H9 (cell line): ENCODE data around the gene PLEKHA5. TPM values are rescaled to one million over a fixed set of nuclear protein-coding genes. Genes with fewer than 3 reads are reported as not detected.

Source experiments
- DNase-seq: peaks from one replicate; pipeline ENCODE4 v3.0.0-alpha.2; 2017
- H2AFZ ChIP-seq: one replicate; pipeline ENCODE4 v1.6.1; 2013; ENCODE audit warnings: mild to moderate bottlenecking, low read length, control low read depth, moderate library complexity
- H2AK5ac ChIP-seq: 2 replicates; pipeline ENCODE4 v1.6.1; 2013; ENCODE audit warnings: low read length, control low read depth, mixed read lengths; ENCODE audit not compliant: insufficient read length
- H2BK120ac ChIP-seq: one replicate; pipeline ENCODE4 v1.6.1; 2013; ENCODE audit warnings: low read depth, mild to moderate bottlenecking, low read length, control low read depth, inconsistent platforms; ENCODE audit not compliant: poor library complexity, severe bottlenecking
- H2BK12ac ChIP-seq: 2 replicates; pipeline ENCODE4 v1.6.1; 2013; ENCODE audit warnings: low read length, control low read depth, mixed read lengths, low read depth; ENCODE audit not compliant: insufficient read length
- H2BK15ac ChIP-seq: 2 replicates; pipeline ENCODE4 v1.6.1; 2013; ENCODE audit warnings: low read depth, low read length, control low read depth
- H2BK20ac ChIP-seq: one replicate; pipeline ENCODE4 v1.6.1; 2013; ENCODE audit warnings: low read depth, mild to moderate bottlenecking, low read length, control low read depth, inconsistent platforms; ENCODE audit not compliant: poor library complexity, severe bottlenecking
- H2BK5ac ChIP-seq: 2 replicates; pipeline ENCODE4 v1.6.1; 2013; ENCODE audit warnings: low read length, control low read depth, mixed read lengths; ENCODE audit not compliant: insufficient read length
- H3K14ac ChIP-seq: 2 replicates; pipeline ENCODE4 v1.6.1; 2013; ENCODE audit warnings: low read length, control low read depth; ENCODE audit not compliant: insufficient read depth
- H3K18ac ChIP-seq: 2 replicates; pipeline ENCODE4 v1.6.1; 2013; ENCODE audit warnings: low read depth, mild to moderate bottlenecking, mixed read lengths, low read length, control low read depth; ENCODE audit not compliant: insufficient read length
- H3K23ac ChIP-seq: 2 replicates; pipeline ENCODE4 v1.6.1; 2013; ENCODE audit warnings: low read length, control low read depth, mixed read lengths, low read depth; ENCODE audit not compliant: insufficient read length
- H3K23me2 ChIP-seq: 2 replicates; pipeline ENCODE4 v1.6.1; 2013; ENCODE audit warnings: low read depth, mild to moderate bottlenecking, mixed read lengths, low read length, control low read depth; ENCODE audit not compliant: insufficient read length, poor library complexity, severe bottlenecking
- H3K27ac ChIP-seq: 2 replicates; pipeline ENCODE4 v1.5.1; 2013; ENCODE audit warnings: low read length, control low read depth, mixed read lengths, low read depth; ENCODE audit not compliant: insufficient read length
- H3K27me3 ChIP-seq: 2 replicates; pipeline ENCODE4 v1.6.1; 2013; ENCODE audit warnings: low read length, control low read depth, inconsistent platforms; ENCODE audit not compliant: insufficient read depth
- H3K4ac ChIP-seq: 2 replicates; pipeline ENCODE4 v1.6.1; 2013; ENCODE audit warnings: low read depth, mild to moderate bottlenecking, control low read depth, inconsistent platforms, low read length, moderate library complexity
- H3K4me1 ChIP-seq: 2 replicates; pipeline ENCODE4 v1.6.1; 2013; ENCODE audit warnings: low read length, control low read depth, inconsistent platforms; ENCODE audit not compliant: insufficient read depth
- H3K4me2 ChIP-seq: 2 replicates; pipeline ENCODE4 v1.6.1; 2013; ENCODE audit warnings: low read length, control low read depth, mixed read lengths; ENCODE audit not compliant: insufficient read length, insufficient read depth
- H3K56ac ChIP-seq: 2 replicates; pipeline ENCODE4 v1.6.1; 2013; ENCODE audit warnings: low read depth, mild to moderate bottlenecking, mixed read lengths, low read length, control low read depth; ENCODE audit not compliant: insufficient read length
- H3K79me1 ChIP-seq: 2 replicates; pipeline ENCODE4 v1.6.1; 2013; ENCODE audit warnings: low read depth, mild to moderate bottlenecking, moderate library complexity, low read length, control low read depth, inconsistent platforms; ENCODE audit not compliant: insufficient read depth, poor library complexity, severe bottlenecking
- H3K79me2 ChIP-seq: 2 replicates; pipeline ENCODE4 v1.6.1; 2013; ENCODE audit warnings: low read length, control low read depth, inconsistent platforms; ENCODE audit not compliant: insufficient read depth
- H3K9ac ChIP-seq: 2 replicates; pipeline ENCODE4 v1.6.1; 2013; ENCODE audit warnings: low read length, control low read depth, mixed read lengths; ENCODE audit not compliant: insufficient read length; ENCODE audit errors: extremely low read depth
- H3K9me3 ChIP-seq: one replicate; pipeline ENCODE4 v1.6.1; 2013; ENCODE audit warnings: low read depth, low read length, inconsistent platforms; ENCODE audit not compliant: control insufficient read depth
- H3T11ph ChIP-seq: one replicate; pipeline ENCODE4 v1.6.1; 2013; ENCODE audit warnings: mild to moderate bottlenecking, low read length, control low read depth, inconsistent platforms
- H4K20me1 ChIP-seq: one replicate; pipeline ENCODE4 v1.6.1; 2013; ENCODE audit not compliant: control insufficient read depth, insufficient read length, insufficient read depth
- H4K5ac ChIP-seq: 2 replicates; pipeline ENCODE4 v1.6.1; 2013; ENCODE audit warnings: low read depth, mild to moderate bottlenecking, mixed read lengths, low read length, control low read depth; ENCODE audit not compliant: insufficient read length
- H4K8ac ChIP-seq: replicated peaks from 2 replicates; pipeline ENCODE4 v1.6.1; 2013; ENCODE audit warnings: low read length, control low read depth, mixed read lengths, low read depth; ENCODE audit not compliant: insufficient read length
- H4K91ac ChIP-seq: 2 replicates; pipeline ENCODE4 v1.6.1; 2013; ENCODE audit warnings: low read depth, mild to moderate bottlenecking, moderate library complexity, mixed read lengths, low read length, control low read depth; ENCODE audit not compliant: insufficient read length
- H3K27ac Mint-ChIP-seq, 3 experiments: 2 replicates in 2 of 3; 3 replicates in 1 of 3; pipeline ENCODE4 v1.8.0; 2020 to 2021; ENCODE audit warnings: mixed read lengths in 3 of 3, mild to moderate bottlenecking in 1 of 3, moderate library complexity in 1 of 3
- H3K27me3 Mint-ChIP-seq: 2 replicates; pipeline ENCODE4 v1.8.0; 2021; ENCODE audit warnings: low read depth, mild to moderate bottlenecking, moderate library complexity, mixed read lengths
- H3K36me3 Mint-ChIP-seq, 3 experiments: 2 replicates in 2 of 3; 3 replicates in 1 of 3; pipeline ENCODE4 v1.8.0; 2020 to 2021; ENCODE audit warnings: low read depth in 3 of 3, mixed read lengths in 3 of 3; ENCODE audit not compliant: insufficient read depth in 1 of 3
- H3K4me1 Mint-ChIP-seq, 2 experiments: 2 replicates each; pipeline ENCODE4 v1.8.0; 2020; ENCODE audit warnings: mixed read lengths in 2 of 2
- H3K4me3 Mint-ChIP-seq, 2 experiments: 2 replicates in 1 of 2; 3 replicates in 1 of 2; pipeline ENCODE4 v1.8.0; 2020 to 2021; ENCODE audit warnings: mild to moderate bottlenecking in 2 of 2, mixed read lengths in 2 of 2, moderate library complexity in 1 of 2
- H3K9me3 Mint-ChIP-seq, 2 experiments: 2 replicates in 1 of 2; 3 replicates in 1 of 2; pipeline ENCODE4 v1.8.0; 2020; ENCODE audit warnings: mild to moderate bottlenecking in 2 of 2, mixed read lengths in 2 of 2, moderate library complexity in 1 of 2
- CTCF ChIP-seq: fragments of 200-600 bp; sonication (generic); conservative IDR thresholded peaks from 3 replicates; pipeline ENCODE4 v1.8.0; 2021; ENCODE audit warnings: antibody characterized with exemption, mild to moderate bottlenecking
- WGBS: extraction: QIAGEN DNeasy Blood & Tissue Kit; methylation state at CpG from one replicate; pipeline ENCODE4 v1.1.7; 2013; ENCODE audit warnings: missing lambda C conversion rate, low lambda C conversion rate, mixed read lengths; ENCODE audit not compliant: insufficient read length; ENCODE audit errors: extremely low coverage; 5-methylcytosine and 5-hydroxymethylcytosine counted together
- total RNA-seq: library from RNA; stranded (reverse); gene quantifications from 2 replicates; pipeline ENCODE4 v1.2.1, GENCODE V29; 2021

PLEKHA5 gene
- total RNA-seq, 1 experiment from 2014 or later, result 86.7 TPM

GRCh38 chr12:19382111-19382526, 252.6 kb downstream of the PLEKHA5 start:
- Histone ChIP-seq H3K9me3 (no peaks in the 10 kb centered on the region), H4K91ac (no peak overlapping the region), H3K4me1 (no peaks in the 10 kb centered on the region), H2BK15ac (no peak overlapping the region), H3K4ac (no peak overlapping the region), H2BK12ac (no peak overlapping the region), H3T11ph (no peak overlapping the region), H3K14ac (no peak overlapping the region), H3K27me3 (no peaks in the 10 kb centered on the region), H3K18ac (no peak overlapping the region), H2BK20ac (no peak overlapping the region), H3K23ac (no peak overlapping the region), H3K27ac (no peak overlapping the region), H4K5ac (no peak overlapping the region), H3K56ac (no peak overlapping the region), H2BK5ac (no peak overlapping the region), H2AK5ac (no peak overlapping the region), H2AFZ (no peak overlapping the region), H4K8ac (no peak overlapping the region), H2BK120ac (no peak overlapping the region), H3K79me1 (no peaks in the 10 kb centered on the region), H4K20me1 (no peaks in the 10 kb centered on the region), H3K4me2 (no peak overlapping the region), H3K9ac (no peak overlapping the region), H3K79me2 (no peaks in the 10 kb centered on the region), H3K23me2 (no peaks in the 10 kb centered on the region)
- Mint-ChIP-seq H3K36me3 (peaks cover 6 to 30% (median 26%) of the 10 kb centered on the region in 3 experiments; a peak in 6 of 7 replicates), H3K4me3 (no peak overlapping the region), H3K9me3 (peaks cover 2 to 4% of the 10 kb centered on the region in 2 experiments; a peak in 2 of 5 replicates), H3K4me1 (peaks cover 15 to 17% of the 10 kb centered on the region in 2 experiments), H3K27ac (peak overlapping the region; percentile 44 to 81 (median 79); a peak in 5 of 7 replicates), H3K27me3 (no peaks in the 10 kb centered on the region)
- DNase-seq, result peak; percentile 43
- no peak for TF ChIP-seq CTCF
- no CpG with 5 or more reads among the region's 4 CpGs for WGBS
